Measurements from ENCODE around the gene ACTL6B. TPM values are rescaled to one million over a fixed set of nuclear protein-coding genes. Genes with fewer than 3 reads are reported as not detected.
A peak's percentile ranks its signal among the peaks of the same experiment; 100 is the strongest.
"Not testable (repeated sequence)": the region's sequence is repeated elsewhere in the genome, so short reads cannot be mapped to it uniquely, and the experiment has no call there.

ACTL6B gene
- total and polyA plus RNA-seq, 2 experiments from 2014 or later = not detected

- Histone ChIP-seq H3K36me3 (no peaks in the 10 kb centered on the region), H3K27ac (no peak overlapping the region), H3K4me3 (no peak overlapping the region), H3K4me1 (ENCODE audit: low read depth) (no peaks in the 10 kb centered on the region), H3K27me3 (peaks cover 15% of the 10 kb centered on the region), H3K9me3 (ENCODE audit: low read depth) (no peaks in the 10 kb centered on the region)
- DNase-seq (ENCODE audit: low read depth in 1 of 2, low spot score in 1 of 2) = no peak
- TF ChIP-seq CTCF (IDR thresholded peaks at IDR 0.05; ENCODE audit: low read depth, low read length) = no peak
Observed at GRCh38 chr7:100668069-100668449, 11.8 kb upstream of the ACTL6B start.

GRCh38 chr7:100667331-100668068 lies 11.3 kb upstream of the ACTL6B start:
- no peaks in the 10 kb centered on the region for H3K9me3 ChIP-seq (ENCODE audit: low read depth)
- TF ChIP-seq CTCF (IDR thresholded peaks at IDR 0.05; ENCODE audit: low read depth, low read length) = no peak
- H3K27me3 ChIP-seq = peaks cover 15% of the 10 kb centered on the region
- H3K4me3 ChIP-seq = no peak overlapping the region
- DNase-seq (ENCODE audit: low read depth in 1 of 2, low spot score in 1 of 2) = no peak
- H3K4me1 ChIP-seq (ENCODE audit: low read depth) = no peaks in the 10 kb centered on the region
- H3K36me3 ChIP-seq = no peaks in the 10 kb centered on the region
- H3K27ac ChIP-seq = no peak overlapping the region

- Histone ChIP-seq H3K9me3 (ENCODE audit: low read depth) (no peaks in the 10 kb centered on the region), H3K4me3 (no peak overlapping the region), H3K27me3 (peaks cover 12% of the 10 kb centered on the region), H3K27ac (no peak overlapping the region), H3K4me1 (ENCODE audit: low read depth) (no peaks in the 10 kb centered on the region), H3K36me3 (no peaks in the 10 kb centered on the region)
- no peak for TF ChIP-seq CTCF (IDR thresholded peaks at IDR 0.05; ENCODE audit: low read depth, low read length)
- DNase-seq (ENCODE audit: low read depth in 1 of 2, low spot score in 1 of 2) = no peak
Observed at GRCh38 chr7:100665168-100665726, 9.0 kb upstream of the ACTL6B start.

- peak in 1 of 2 donors; percentile 21 for DNase-seq (ENCODE audit: low read depth in 1 of 2, low spot score in 1 of 2)
Observed at GRCh38 chr7:100662194-100662776, 6.0 kb upstream of the ACTL6B start.

GRCh38 chr7:100654908-100655831 lies 1.1 kb downstream of the ACTL6B start:
- no peaks in the 10 kb centered on the region for H3K9me3 ChIP-seq (ENCODE audit: low read depth)
- no peak overlapping the region for H3K27ac ChIP-seq
- no peak for DNase-seq (ENCODE audit: low read depth in 1 of 2, low spot score in 1 of 2)
- H3K4me3 ChIP-seq = no peak overlapping the region
- peaks cover 34% of the 10 kb centered on the region for H3K27me3 ChIP-seq
- no peaks in the 10 kb centered on the region for H3K36me3 ChIP-seq
- no peaks in the 10 kb centered on the region for H3K4me1 ChIP-seq (ENCODE audit: low read depth)
- no peak for TF ChIP-seq CTCF (IDR thresholded peaks at IDR 0.05; ENCODE audit: low read depth, low read length)

More at GRCh38 chr7:100662194-100662776, 6.0 kb upstream of the ACTL6B start:
- not testable (repeated sequence) for H3K27me3 ChIP-seq; H3K4me1 ChIP-seq (ENCODE audit: low read depth); H3K27ac ChIP-seq; H3K4me3 ChIP-seq; H3K36me3 ChIP-seq; H3K9me3 ChIP-seq (ENCODE audit: low read depth)
